ENCODE data around the gene MAFF.
"Not testable (repeated sequence)": the region's sequence is repeated elsewhere in the genome, so short reads cannot be mapped to it uniquely, and the experiment has no call there.

MAFF gene

DNA sequence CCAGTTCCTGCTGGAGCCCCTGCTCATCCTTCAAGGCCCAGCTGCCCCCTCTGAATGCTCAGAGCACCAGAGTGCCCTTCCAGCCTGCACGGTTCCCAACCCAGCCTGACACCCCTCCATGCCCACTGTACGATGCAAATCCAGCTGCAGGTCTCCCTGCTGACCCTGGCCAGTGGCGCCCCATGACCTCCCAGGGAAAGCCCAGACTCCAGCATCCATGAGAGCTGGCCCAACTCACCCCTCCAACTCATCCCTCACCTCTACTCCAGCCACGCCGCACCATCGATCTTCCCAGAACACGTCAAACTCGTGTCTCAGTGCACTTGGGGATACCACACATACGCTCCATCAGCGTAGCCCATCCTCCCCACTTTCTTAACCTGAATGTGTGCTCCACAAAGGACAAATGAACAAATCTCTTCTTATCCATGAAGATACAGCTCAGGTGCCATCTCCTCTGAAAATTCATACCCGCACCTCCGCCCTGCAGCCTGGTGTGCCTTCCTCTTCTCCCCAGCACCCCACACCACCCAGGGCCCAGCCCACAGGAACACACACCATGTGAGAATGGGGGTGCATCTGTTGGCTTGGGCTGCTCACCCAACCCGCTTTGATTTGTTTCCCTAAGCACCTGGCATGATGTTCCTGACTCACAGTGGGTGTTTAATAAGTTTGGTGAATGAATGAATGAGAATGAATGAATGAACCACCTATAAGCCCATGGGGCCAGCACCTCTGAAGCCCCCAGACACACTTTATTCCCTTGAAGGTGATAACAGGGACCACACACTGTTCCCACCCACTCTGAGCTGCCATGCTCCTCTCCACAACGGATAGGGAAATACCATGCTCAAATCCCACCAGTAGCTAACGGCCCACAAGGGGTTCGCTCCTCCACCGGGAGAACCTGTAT lies 26.3 kb upstream of the MAFF start:
- Histone ChIP-seq H3K79me1 (replicated peaks; ENCODE audit: low read length, poor library complexity, severe bottlenecking) (peaks cover 6% of the 10 kb centered on the region), H4K8ac (ENCODE audit: low read length) (no peak overlapping the region), H3K18ac (ENCODE audit: low read depth in 1 of 2, low read length in 2 of 2) (peak overlapping the region; percentile 4 to 40), H3K36me3 (ENCODE audit: control insufficient read depth in 1 of 2, insufficient read depth in 2 of 2, low read depth in 1 of 2, low read length in 2 of 2) (no peaks in the 10 kb centered on the region), H3K27ac (ENCODE audit: low read length, poor library complexity, severe bottlenecking) (peak overlapping the region; percentile 13), H3K4me1 (ENCODE audit: control insufficient read depth, insufficient read depth, low read depth, low read length) (peaks cover 24% of the 10 kb centered on the region), H3K27me3 (ENCODE audit: control insufficient read depth in 1 of 2, insufficient read depth in 1 of 2, low read length in 2 of 2) (no peaks in the 10 kb centered on the region), H2BK12ac (ENCODE audit: low read length in 2 of 2) (peak overlapping the region; percentile 41 to 79), H3K9ac (ENCODE audit: low read length) (peak overlapping the region; percentile 38), H3K4me2 (ENCODE audit: low read length, poor library complexity, severe bottlenecking) (no peak overlapping the region), H2BK120ac (ENCODE audit: low read depth, low read length) (peak overlapping the region; percentile 21), H3K9me3 (ENCODE audit: control insufficient read depth, low read length) (no peaks in the 10 kb centered on the region), H2AK5ac (ENCODE audit: low read length, severe bottlenecking) (no peak overlapping the region), H3K23ac (ENCODE audit: low read length in 2 of 2) (no peak overlapping the region), H3K4me3 (ENCODE audit: insufficient read depth in 1 of 2, low read depth in 1 of 2, low read length in 2 of 2) (no peak overlapping the region), H2AFZ (ENCODE audit: low read depth, low read length) (no peak overlapping the region), H2BK5ac (ENCODE audit: low read depth, low read length, poor library complexity, severe bottlenecking) (no peak overlapping the region), H4K91ac (ENCODE audit: low read length) (peak overlapping the region; percentile 53), H3K14ac (ENCODE audit: low read length in 2 of 2) (peak overlapping the region in 1 of 2 experiments; percentile 58), H2BK15ac (ENCODE audit: low read depth, poor library complexity, severe bottlenecking) (peak overlapping the region; percentile 68), H3K4ac (ENCODE audit: low read depth in 1 of 2, low read length in 2 of 2) (peak overlapping the region in 1 of 2 experiments; percentile 47)
- WGBS: 97% methylated on average over 15 of the region's 17 CpGs
- DNase-seq: no peak

DNA sequence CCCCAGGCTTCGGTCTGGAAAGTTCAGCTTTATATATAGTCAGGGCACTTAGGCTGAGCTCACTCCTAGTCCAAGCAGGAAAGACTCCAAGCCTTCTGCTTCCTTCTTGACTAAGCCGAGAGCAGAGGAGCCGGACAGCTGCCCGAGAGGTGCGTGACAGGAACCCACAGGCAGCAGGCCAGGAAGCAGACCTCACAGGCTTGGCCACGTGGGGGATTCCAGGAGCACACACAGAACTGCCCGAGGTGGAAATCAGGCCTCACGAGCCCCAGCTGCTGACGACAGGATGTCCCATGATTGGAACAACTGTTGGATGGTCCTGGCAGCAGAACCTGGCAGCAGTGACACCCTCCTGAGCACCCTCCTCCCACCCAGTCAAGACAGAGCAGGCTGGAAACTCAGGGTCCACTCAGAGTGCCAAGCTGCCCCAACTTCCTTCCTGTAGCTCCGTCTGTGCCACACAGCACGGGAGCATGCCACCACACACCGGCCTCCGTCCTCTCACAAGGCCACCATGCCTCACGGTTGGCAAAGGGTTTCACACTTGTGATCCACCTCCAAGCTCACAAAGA lies 25.5 kb upstream of the MAFF start:
- Histone ChIP-seq H3K4me3 (ENCODE audit: insufficient read depth in 1 of 2, low read depth in 1 of 2, low read length in 2 of 2) (no peak overlapping the region), H3K14ac (ENCODE audit: low read length in 2 of 2) (peak overlapping the region in 1 of 2 experiments; percentile 3), H2BK120ac (ENCODE audit: low read depth, low read length) (peak overlapping the region; percentile 77), H3K4ac (ENCODE audit: low read depth in 1 of 2, low read length in 2 of 2) (peak overlapping the region; percentile 19 to 39), H3K9me3 (ENCODE audit: control insufficient read depth, low read length) (no peaks in the 10 kb centered on the region), H4K91ac (ENCODE audit: low read length) (peak overlapping the region; percentile 53), H3K27ac (ENCODE audit: low read length, poor library complexity, severe bottlenecking) (peak overlapping the region; percentile 13), H3K36me3 (ENCODE audit: control insufficient read depth in 1 of 2, insufficient read depth in 2 of 2, low read depth in 1 of 2, low read length in 2 of 2) (no peaks in the 10 kb centered on the region), H3K4me2 (ENCODE audit: low read length, poor library complexity, severe bottlenecking) (no peak overlapping the region), H3K23ac (ENCODE audit: low read length in 2 of 2) (no peak overlapping the region), H2BK12ac (ENCODE audit: low read length in 2 of 2) (peak overlapping the region; percentile 19 to 91), H2AK5ac (ENCODE audit: low read length, severe bottlenecking) (no peak overlapping the region), H2BK15ac (ENCODE audit: low read depth, poor library complexity, severe bottlenecking) (peak overlapping the region; percentile 68), H4K8ac (ENCODE audit: low read length) (peak overlapping the region; percentile 70), H2BK5ac (ENCODE audit: low read depth, low read length, poor library complexity, severe bottlenecking) (no peak overlapping the region), H3K9ac (ENCODE audit: low read length) (peak overlapping the region; percentile 38), H3K27me3 (ENCODE audit: control insufficient read depth in 1 of 2, insufficient read depth in 1 of 2, low read length in 2 of 2) (no peaks in the 10 kb centered on the region), H3K79me1 (replicated peaks; ENCODE audit: low read length, poor library complexity, severe bottlenecking) (peaks cover 10% of the 10 kb centered on the region), H3K18ac (ENCODE audit: low read depth in 1 of 2, low read length in 2 of 2) (peak overlapping the region; percentile 55 to 65), H3K4me1 (ENCODE audit: control insufficient read depth, insufficient read depth, low read depth, low read length) (peaks cover 30% of the 10 kb centered on the region), H2AFZ (ENCODE audit: low read depth, low read length) (no peak overlapping the region)
- 69% methylated on average over 13 of the region's 14 CpGs for WGBS
- DNase-seq: peak; percentile 95

- Histone ChIP-seq H4K91ac (ENCODE audit: low read length) (peak overlapping the region; percentile 18), H3K27me3 (ENCODE audit: control insufficient read depth in 1 of 2, insufficient read depth in 1 of 2, low read length in 2 of 2) (no peaks in the 10 kb centered on the region), H2AFZ (ENCODE audit: low read depth, low read length) (no peak overlapping the region), H3K14ac (ENCODE audit: low read length in 2 of 2) (no peak overlapping the region), H2AK5ac (ENCODE audit: low read length, severe bottlenecking) (no peak overlapping the region), H3K79me1 (replicated peaks; ENCODE audit: low read length, poor library complexity, severe bottlenecking) (peaks cover 12% of the 10 kb centered on the region), H2BK5ac (ENCODE audit: low read depth, low read length, poor library complexity, severe bottlenecking) (no peak overlapping the region), H3K27ac (ENCODE audit: low read length, poor library complexity, severe bottlenecking) (no peak overlapping the region), H2BK120ac (ENCODE audit: low read depth, low read length) (no peak overlapping the region), H4K8ac (ENCODE audit: low read length) (no peak overlapping the region), H3K36me3 (ENCODE audit: control insufficient read depth in 1 of 2, insufficient read depth in 2 of 2, low read depth in 1 of 2, low read length in 2 of 2) (no peaks in the 10 kb centered on the region), H3K9me3 (ENCODE audit: control insufficient read depth, low read length) (no peaks in the 10 kb centered on the region), H3K9ac (ENCODE audit: low read length) (no peak overlapping the region), H2BK12ac (ENCODE audit: low read length in 2 of 2) (peak overlapping the region in 1 of 2 experiments; percentile 83), H2BK15ac (ENCODE audit: low read depth, poor library complexity, severe bottlenecking) (peak overlapping the region; percentile 26), H3K4ac (ENCODE audit: low read depth in 1 of 2, low read length in 2 of 2) (no peak overlapping the region), H3K4me1 (ENCODE audit: control insufficient read depth, insufficient read depth, low read depth, low read length) (peaks cover 32% of the 10 kb centered on the region), H3K4me3 (ENCODE audit: insufficient read depth in 1 of 2, low read depth in 1 of 2, low read length in 2 of 2) (no peak overlapping the region), H3K4me2 (ENCODE audit: low read length, poor library complexity, severe bottlenecking) (no peak overlapping the region), H3K18ac (ENCODE audit: low read depth in 1 of 2, low read length in 2 of 2) (peak overlapping the region in 1 of 2 experiments; percentile 63), H3K23ac (ENCODE audit: low read length in 2 of 2) (no peak overlapping the region)
- 96% methylated on average over 4 of the region's 4 CpGs for WGBS
- DNase-seq: no peak
These were observed 24.8 kb upstream of the MAFF start for GRCh38 chr22:38177044-38177443.

GRCh38 chr22:38177571-38177925 lies 24.2 kb upstream of the MAFF start:
- H3K23ac ChIP-seq (ENCODE audit: low read length in 2 of 2); H2BK120ac ChIP-seq (ENCODE audit: low read depth, low read length); H4K91ac ChIP-seq (ENCODE audit: low read length); H3K9me3 ChIP-seq (ENCODE audit: control insufficient read depth, low read length); DNase-seq; H3K27me3 ChIP-seq (ENCODE audit: control insufficient read depth in 1 of 2, insufficient read depth in 1 of 2, low read length in 2 of 2); H3K36me3 ChIP-seq (ENCODE audit: control insufficient read depth in 1 of 2, insufficient read depth in 2 of 2, low read depth in 1 of 2, low read length in 2 of 2); H3K4me2 ChIP-seq (ENCODE audit: low read length, poor library complexity, severe bottlenecking); H3K14ac ChIP-seq (ENCODE audit: low read length in 2 of 2); H2BK12ac ChIP-seq (ENCODE audit: low read length in 2 of 2); H2BK5ac ChIP-seq (ENCODE audit: low read depth, low read length, poor library complexity, severe bottlenecking); H2AFZ ChIP-seq (ENCODE audit: low read depth, low read length); H3K4me3 ChIP-seq (ENCODE audit: insufficient read depth in 1 of 2, low read depth in 1 of 2, low read length in 2 of 2): not testable (repeated sequence)
- Histone ChIP-seq H3K9ac (ENCODE audit: low read length) (peak overlapping the region; percentile 74), H3K4me1 (ENCODE audit: control insufficient read depth, insufficient read depth, low read depth, low read length) (peaks cover 32% of the 10 kb centered on the region), H3K79me1 (replicated peaks; ENCODE audit: low read length, poor library complexity, severe bottlenecking) (peaks cover 12% of the 10 kb centered on the region), H3K27ac (ENCODE audit: low read length, poor library complexity, severe bottlenecking) (peak overlapping the region; percentile 44), H4K8ac (ENCODE audit: low read length) (peak overlapping the region; percentile 56), H2BK15ac (ENCODE audit: low read depth, poor library complexity, severe bottlenecking) (peak overlapping the region; percentile 19), H3K4ac (ENCODE audit: low read depth in 1 of 2, low read length in 2 of 2) (peak overlapping the region in 1 of 2 experiments; percentile 64), H2AK5ac (ENCODE audit: low read length, severe bottlenecking) (peak overlapping the region; percentile 34), H3K18ac (ENCODE audit: low read depth in 1 of 2, low read length in 2 of 2) (peak overlapping the region; percentile 4 to 28)
- WGBS: 73% methylated on average over 9 of the region's 9 CpGs

Measured in mesenchymal stem cell (in vitro differentiated cells and primary cell).